Embryonic facial prominence (tissue), 1 donor: ENCODE data around the gene CELF6.

Source experiments
- DNase-seq: peaks from one replicate; pipeline ENCODE4 v3.0.0-alpha.2; 2016; ENCODE audit errors: extremely low spot score

The CELF6 gene

GRCh38 chr15:72271895-72272212, 48.1 kb downstream of the CELF6 start:
- no peak for DNase-seq

- DNase-seq = no peak
Measured at GRCh38 chr15:72271221-72271620, 48.7 kb downstream of the CELF6 start.

GRCh38 chr15:72269739-72270138, 50.2 kb downstream of the CELF6 start:
- no peak for DNase-seq

GRCh38 chr15:72265031-72265430, 54.9 kb downstream of the CELF6 start:
- DNase-seq = no peak

GRCh38 chr15:72252663-72253299, 67.2 kb downstream of the CELF6 start:
- no peak for DNase-seq

GRCh38 chr15:72249142-72249810, 70.7 kb downstream of the CELF6 start:
- DNase-seq = no peak

- DNase-seq = no peak
Measured at GRCh38 chr15:72248514-72248913, 71.4 kb downstream of the CELF6 start.

GRCh38 chr15:72242775-72243370, 77.1 kb downstream of the CELF6 start:
- no peak for DNase-seq

- no peak for DNase-seq
Measured at GRCh38 chr15:72239652-72240051, 80.3 kb downstream of the CELF6 start.

GRCh38 chr15:72238586-72238985, 81.4 kb downstream of the CELF6 start:
- no peak for DNase-seq

GRCh38 chr15:72237853-72238224, 82.1 kb downstream of the CELF6 start:
- DNase-seq = no peak

- DNase-seq = no peak
Measured at GRCh38 chr15:72237029-72237852, 82.7 kb downstream of the CELF6 start.

GRCh38 chr15:72236381-72237003, 83.5 kb downstream of the CELF6 start:
- no peak for DNase-seq

- no peak for DNase-seq
Measured at GRCh38 chr15:72235298-72235697, 84.7 kb downstream of the CELF6 start.
